B cell (primary cell): ENCODE results near the gene B3GAT3. TPM values are rescaled to one million over a fixed set of nuclear protein-coding genes. Genes with fewer than 3 reads are reported as not detected.

Experiments used
- ATAC-seq: fragments of 200-7000 bp; cut with Tn5 transposase; one replicate; pipeline ENCODE4 v1.10.0; 2021; ENCODE audit warnings: low read depth, mild to moderate bottlenecking, moderate number of reproducible peaks, moderate library complexity
- CTCF ChIA-PET: fragments of 350-600 bp; sonication (Branson Sonifier 250); formaldehyde crosslinking; loops from one replicate; lab custom pipeline; 2021; ENCODE audit warnings: antibody characterized with exemption, inconsistent platforms; lab: Charles Lee
- POLR2A ChIA-PET: fragments of 350-600 bp; sonication (Branson Sonifier 250); formaldehyde crosslinking; loops from one replicate; lab custom pipeline; 2021; ENCODE audit warnings: antibody characterized with exemption; lab: Charles Lee
- DNase-seq: peaks from one replicate; pipeline ENCODE4 v3.0.0; 2013
- H2AFZ ChIP-seq: 2 replicates; pipeline ENCODE4 v1.6.1; 2012; ENCODE audit warnings: mild to moderate bottlenecking, low read depth, low read length; ENCODE audit not compliant: insufficient read depth, poor library complexity, severe bottlenecking
- H3K27ac ChIP-seq, 2 donors: 1 replicate in 1 of 2; 2 replicates in 1 of 2; pipeline ENCODE4 v1.5.1; 2012 to 2013; ENCODE audit warnings: low read length in 2 of 2, mild to moderate bottlenecking in 2 of 2, moderate library complexity in 1 of 2
- H3K27me3 ChIP-seq, 4 experiments: fragments of 200-600 bp in 1 of 4; sonication (generic) in 1 of 4; replicated peaks in 1 of 4; 1 replicate in 2 of 4; 2 replicates in 2 of 4; pipeline versions ENCODE4 v1.6.1 to v1.7.0; 2013 to 2016; ENCODE audit warnings: low read length in 3 of 4, mild to moderate bottlenecking in 2 of 4, mixed read lengths in 1 of 4, moderate library complexity in 1 of 4; ENCODE audit not compliant: insufficient read depth in 4 of 4, control insufficient read depth in 3 of 4; ENCODE audit errors: control extremely low read depth in 1 of 4
- H3K36me3 ChIP-seq, 2 experiments: replicated peaks in 1 of 2; 1 replicate in 1 of 2; 2 replicates in 1 of 2; pipeline versions ENCODE4 v1.6.1 to v1.7.1; 2013; ENCODE audit warnings: low read length in 1 of 2; ENCODE audit not compliant: insufficient read depth in 2 of 2, control insufficient read depth in 1 of 2; ENCODE audit errors: control extremely low read depth in 1 of 2, extremely low read depth in 1 of 2
- H3K4me1 ChIP-seq, 2 donors: fragments of 200-600 bp in 1 of 2; sonication (generic) in 1 of 2; 1 replicate in 1 of 2; 2 replicates in 1 of 2; pipeline versions ENCODE4 v1.5.1 to v1.6.1; 2013 to 2017; ENCODE audit warnings: low read length in 2 of 2; ENCODE audit not compliant: control insufficient read depth in 2 of 2, insufficient read depth in 2 of 2
- H3K4me2 ChIP-seq: replicated peaks from 2 replicates; pipeline ENCODE3; 2012; ENCODE audit warnings: mild to moderate bottlenecking, low read depth, low read length; ENCODE audit not compliant: poor library complexity, severe bottlenecking
- H3K4me3 ChIP-seq, 5 experiments: fragments of 200-600 bp in 1 of 5; sonication (generic) in 1 of 5; 1 replicate in 3 of 5; 2 replicates in 2 of 5; pipeline versions ENCODE4 v1.5.1 to v1.7.0; 2011 to 2016; ENCODE audit warnings: low read length in 4 of 5, mild to moderate bottlenecking in 4 of 5, low read depth in 2 of 5, control low read depth in 1 of 5, moderate library complexity in 1 of 5; ENCODE audit not compliant: insufficient read depth in 1 of 5; ENCODE audit errors: control extremely low read depth in 1 of 5, extremely low read depth in 1 of 5
- H3K79me2 ChIP-seq: fragments of 200-600 bp; sonication (generic); one replicate; pipeline ENCODE4 v1.6.0; 2016; ENCODE audit warnings: low read length; ENCODE audit not compliant: control insufficient read depth, insufficient read depth
- H3K9ac ChIP-seq: fragments of 200-600 bp; sonication (generic); 2 replicates; pipeline ENCODE4 v1.6.1; 2017; ENCODE audit warnings: mild to moderate bottlenecking, low read length, moderate library complexity
- H3K9me3 ChIP-seq, 3 donors: one replicate each; pipeline versions ENCODE4 v1.6.1 to v1.7.1; 2013; ENCODE audit warnings: low read length in 2 of 3; ENCODE audit not compliant: control insufficient read depth in 2 of 3, insufficient read depth in 1 of 3; ENCODE audit errors: control extremely low read depth in 1 of 3
- H4K20me1 ChIP-seq: 2 replicates; pipeline ENCODE4 v1.6.0; 2012; ENCODE audit warnings: mild to moderate bottlenecking, low read length; ENCODE audit not compliant: insufficient read depth, control insufficient read depth, poor library complexity, severe bottlenecking
- H3K27ac Mint-ChIP-seq: one replicate; pipeline ENCODE4 v1.8.0; 2021; ENCODE audit warnings: mixed read lengths
- H3K27me3 Mint-ChIP-seq: one replicate; pipeline ENCODE4 v1.8.0; 2021; ENCODE audit warnings: mixed read lengths
- H3K4me1 Mint-ChIP-seq: one replicate; pipeline ENCODE4 v1.8.0; 2021; ENCODE audit warnings: mixed read lengths
- H3K4me3 Mint-ChIP-seq: one replicate; pipeline ENCODE4 v1.8.0; 2021; ENCODE audit warnings: mixed read lengths
- H3K9me3 Mint-ChIP-seq: one replicate; pipeline ENCODE4 v1.8.0; 2022; ENCODE audit warnings: mixed read lengths; ENCODE audit not compliant: insufficient read depth
- CTCF ChIP-seq: fragments of 200-600 bp; IDR thresholded peaks from one replicate; pipeline ENCODE4 v1.8.0; 2022; ENCODE audit warnings: antibody characterized with exemption, mild to moderate bottlenecking
- EZH2 ChIP-seq: IDR thresholded peaks from 2 replicates; pipeline ENCODE4 v1.6.1; 2012; ENCODE audit warnings: borderline replicate concordance, low read depth, mild to moderate bottlenecking, moderate library complexity, low read length; ENCODE audit not compliant: insufficient read depth, poor library complexity, severe bottlenecking
- WGBS: methylation state at CpG from one replicate; pipeline ENCODE4 v1.1.5; 2013; ENCODE audit warnings: missing lambda C conversion rate; ENCODE audit not compliant: insufficient coverage; 5-methylcytosine and 5-hydroxymethylcytosine counted together
- intact Hi-C: fragments of 100-400 bp; cut with micrococcal nuclease; formaldehyde crosslinking; loops from one replicate; pipeline ENCODE4 v1.10.0; 2022
- polyA plus RNA-seq: library from polyadenylated mRNA; depleted of rRNA; stranded (reverse); fragments of >200 nt; gene quantifications from 2 replicates; pipeline ENCODE4 v1.2.3, GENCODE V29; 2012
- total RNA-seq, 2 donors: library from RNA; stranded (reverse); fragments of 120-200 nt in 1 of 2; gene quantifications; 1 replicate in 1 of 2; 2 replicates in 1 of 2; pipeline versions ENCODE4 v1.2.3 to v1.2.4, GENCODE V29; 2013 to 2022

The B3GAT3 gene
- total and polyA plus RNA-seq, 2 donors (not counting 1 experiment from before 2014, with no cell fraction given) = 66.6 to 89.3 TPM

DNA sequence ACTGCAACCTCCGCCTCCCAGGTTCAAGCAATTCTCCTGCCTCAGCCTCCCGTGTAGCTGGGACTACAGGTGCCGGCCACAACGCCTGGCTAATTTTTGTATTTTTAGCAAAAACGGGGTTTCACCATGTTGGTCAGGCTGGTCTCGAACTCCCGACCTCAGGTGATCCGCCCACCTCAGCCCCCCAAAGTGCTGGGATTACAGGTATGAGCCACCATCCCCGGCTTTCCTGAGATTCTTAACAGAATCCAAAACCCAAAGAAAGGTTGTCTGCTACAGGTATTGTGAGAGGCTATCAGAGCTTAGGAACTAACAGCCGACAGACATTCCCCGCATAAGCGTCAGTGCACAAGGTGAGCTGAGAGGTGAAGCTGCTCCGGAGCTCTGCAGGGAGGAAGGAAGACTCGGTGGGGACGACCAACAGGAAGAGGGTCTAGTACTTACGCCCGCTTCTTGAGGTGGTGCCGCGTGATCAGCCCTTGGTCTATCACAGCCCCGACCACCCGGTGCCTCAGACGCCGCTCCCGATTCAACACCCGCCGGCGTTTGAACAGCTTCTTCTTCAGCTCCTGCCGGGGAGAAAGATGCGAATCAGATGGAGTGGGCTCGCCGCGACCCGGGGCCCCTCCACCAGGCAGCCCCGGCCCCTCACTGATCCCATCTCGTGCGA lies 42.8 kb upstream of the B3GAT3 start:
- H3K4me3 ChIP-seq = peak overlapping the region; percentile 56 to 98 (median 83)
- peak overlapping the region; percentile 96 for H2AFZ ChIP-seq
- H4K20me1 ChIP-seq = peaks cover 9% of the 10 kb centered on the region
- H3K4me2 ChIP-seq = peak overlapping the region; percentile 78
- DNase-seq (no peak), ATAC-seq (peak; percentile 32)
- peak overlapping the region; percentile 93 for H3K27ac Mint-ChIP-seq
- ChIA-PET POLR2A (interaction anchor here (0.6 to 3.6 kb wide), 26 partner anchors 7 to 1543 kb away, joined by 3 to 62 read pairs (median 6); partner anchors contain the start of genes B3GAT3, BSCL2, GANAB and GNG3), CTCF (interaction anchor here (0.6 to 2.0 kb wide), 16 partner anchors 10 to 240 kb away, joined by 3 to 17 read pairs (median 5); partner anchors contain the start of genes B3GAT3, INTS5 and TUT1)
- no peaks in the 10 kb centered on the region for H3K27me3 Mint-ChIP-seq
- peak overlapping the region; percentile 82 for H3K9ac ChIP-seq
- H3K27me3 ChIP-seq = no peaks in the 10 kb centered on the region
- H3K27ac ChIP-seq = peak overlapping the region; percentile 73 to 81
- peaks cover 6 to 19% of the 10 kb centered on the region in 2 experiments for H3K36me3 ChIP-seq
- peaks cover 49% of the 10 kb centered on the region for H3K79me2 ChIP-seq
- intact Hi-C loops = loop anchor here (1.0 to 2.0 kb wide), 8 partner anchors 8 to 73 kb away; partner anchors contain the start of genes EML3, GANAB, INTS5 and LBHD1
- peaks cover 17 to 35% of the 10 kb centered on the region in 2 donors for H3K4me1 ChIP-seq
- TF ChIP-seq CTCF = no peak
- TF ChIP-seq EZH2 = no peak
- H3K9me3 ChIP-seq = no peaks in the 10 kb centered on the region
- no peaks in the 10 kb centered on the region for H3K9me3 Mint-ChIP-seq
- 4% methylated on average over 35 of the region's 36 CpGs for WGBS
- peak overlapping the region; percentile 97 for H3K4me3 Mint-ChIP-seq
- H3K4me1 Mint-ChIP-seq = peaks cover 41% of the 10 kb centered on the region
